Measurements from ENCODE around the gene METTL22.

DNA sequence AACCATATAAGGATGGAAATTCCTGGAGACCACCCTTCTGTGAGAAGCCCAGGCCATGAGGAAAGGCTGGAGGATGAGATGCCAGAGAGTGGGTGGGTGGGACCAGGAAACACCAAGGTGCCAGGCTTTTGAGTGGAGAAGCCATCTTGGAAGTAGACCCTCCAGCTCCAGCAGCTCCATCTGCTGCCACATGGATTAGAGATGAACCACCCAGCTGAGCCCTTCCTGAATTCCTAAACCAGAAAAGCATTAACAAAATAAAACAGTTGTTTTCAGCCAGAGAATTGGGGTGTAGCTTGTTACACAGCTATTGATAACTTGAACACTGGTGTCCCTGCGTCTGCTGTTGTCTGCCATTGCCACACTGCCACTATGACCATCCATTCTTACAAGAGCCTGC is 24.9 kb upstream of the METTL22 start:
- TF ChIP-seq POLR2A (IDR thresholded peaks at IDR 0.05) (no peak), POLR2AphosphoS5 (IDR thresholded peaks at IDR 0.05) (no peak)
- TF ChIP-seq, protein P1, sequence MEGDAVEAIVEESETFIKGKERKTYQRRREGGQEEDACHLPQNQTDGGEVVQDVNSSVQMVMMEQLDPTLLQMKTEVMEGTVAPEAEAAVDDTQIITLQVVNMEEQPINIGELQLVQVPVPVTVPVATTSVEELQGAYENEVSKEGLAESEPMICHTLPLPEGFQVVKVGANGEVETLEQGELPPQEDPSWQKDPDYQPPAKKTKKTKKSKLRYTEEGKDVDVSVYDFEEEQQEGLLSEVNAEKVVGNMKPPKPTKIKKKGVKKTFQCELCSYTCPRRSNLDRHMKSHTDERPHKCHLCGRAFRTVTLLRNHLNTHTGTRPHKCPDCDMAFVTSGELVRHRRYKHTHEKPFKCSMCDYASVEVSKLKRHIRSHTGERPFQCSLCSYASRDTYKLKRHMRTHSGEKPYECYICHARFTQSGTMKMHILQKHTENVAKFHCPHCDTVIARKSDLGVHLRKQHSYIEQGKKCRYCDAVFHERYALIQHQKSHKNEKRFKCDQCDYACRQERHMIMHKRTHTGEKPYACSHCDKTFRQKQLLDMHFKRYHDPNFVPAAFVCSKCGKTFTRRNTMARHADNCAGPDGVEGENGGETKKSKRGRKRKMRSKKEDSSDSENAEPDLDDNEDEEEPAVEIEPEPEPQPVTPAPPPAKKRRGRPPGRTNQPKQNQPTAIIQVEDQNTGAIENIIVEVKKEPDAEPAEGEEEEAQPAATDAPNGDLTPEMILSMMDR (IDR thresholded peaks at IDR 0.05), result no peak

Data from transverse colon (tissue), 4 donors.